ENCODE measurements around the gene PPP1R10. TPM values are rescaled to one million over a fixed set of nuclear protein-coding genes. Genes with fewer than 3 reads are reported as not detected.

Gene PPP1R10
- total RNA-seq, 1 experiment from 2014 or later: 123 TPM

- no peaks in the 10 kb centered on the region for H3K9me3 ChIP-seq (ENCODE audit: control insufficient read depth, low read depth, low read length)
- H3K36me3 Mint-ChIP-seq (ENCODE audit: insufficient read depth in 1 of 3, low read depth in 3 of 3): peaks cover 60 to 94% (median 82%) of the 10 kb centered on the region in 3 experiments; a peak in 6 of 7 replicates
- no peak overlapping the region for H4K8ac ChIP-seq (replicated peaks; ENCODE audit: insufficient read length, low read depth, low read length)
- H3K27ac Mint-ChIP-seq: no peak overlapping the region
- H2AK5ac ChIP-seq (ENCODE audit: insufficient read length, low read length): no peak overlapping the region
- H2AFZ ChIP-seq (ENCODE audit: low read length): no peak overlapping the region
- H4K5ac ChIP-seq (ENCODE audit: insufficient read length, low read depth, low read length): no peak overlapping the region
- no peak overlapping the region for H3K4ac ChIP-seq (ENCODE audit: low read depth, low read length)
- no CpG with 5 or more reads among the region's 15 CpGs for WGBS (ENCODE audit: extremely low coverage, insufficient read length, low lambda C conversion rate)
- peak overlapping the region; percentile 92 for H3K56ac ChIP-seq (ENCODE audit: insufficient read length, low read depth, low read length)
- no peak overlapping the region for H2BK5ac ChIP-seq (ENCODE audit: insufficient read length, low read length)
- no peak overlapping the region for H2BK120ac ChIP-seq (ENCODE audit: low read depth, low read length, poor library complexity, severe bottlenecking)
- no peak overlapping the region for H2BK15ac ChIP-seq (ENCODE audit: low read depth, low read length)
- H3K4me3 Mint-ChIP-seq: no peak overlapping the region
- H3K14ac ChIP-seq (ENCODE audit: insufficient read depth, low read length): no peak overlapping the region; the same call in 1 of the 2 replicates
- no peak overlapping the region for H3K23ac ChIP-seq (ENCODE audit: insufficient read length, low read depth, low read length)
- H2BK20ac ChIP-seq (ENCODE audit: low read depth, low read length, poor library complexity, severe bottlenecking): no peak overlapping the region
- H4K91ac ChIP-seq (ENCODE audit: insufficient read length, low read depth, low read length): no peak overlapping the region
- no peaks in the 10 kb centered on the region for H3K9me3 Mint-ChIP-seq
- no peak overlapping the region for H3K18ac ChIP-seq (ENCODE audit: insufficient read length, low read depth, low read length)
- no peaks in the 10 kb centered on the region; the same call in 1 of the 2 replicates for H3K79me2 ChIP-seq (ENCODE audit: insufficient read depth, low read length)
- no peak overlapping the region for H2BK12ac ChIP-seq (ENCODE audit: insufficient read length, low read depth, low read length)
- peaks cover 5% of the 10 kb centered on the region for H3K79me1 ChIP-seq (ENCODE audit: insufficient read depth, low read depth, low read length, poor library complexity, severe bottlenecking)
- no peaks in the 10 kb centered on the region for H3K4me1 ChIP-seq (ENCODE audit: insufficient read depth, low read length)
- H3K27ac ChIP-seq (ENCODE audit: insufficient read length, low read depth, low read length): no peak overlapping the region
- no peak for DNase-seq
- no peak overlapping the region for H3T11ph ChIP-seq (ENCODE audit: low read length)
- H3K23me2 ChIP-seq (ENCODE audit: insufficient read length, low read depth, low read length, poor library complexity, severe bottlenecking): no peaks in the 10 kb centered on the region
- no peak for TF ChIP-seq CTCF (conservative IDR thresholded peaks at IDR 0.05)
- no peaks in the 10 kb centered on the region for H3K4me1 Mint-ChIP-seq
- no peak overlapping the region for H3K4me2 ChIP-seq (ENCODE audit: insufficient read depth, insufficient read length, low read length)
- no peaks in the 10 kb centered on the region for H4K20me1 ChIP-seq (ENCODE audit: control insufficient read depth, insufficient read depth, insufficient read length)
- no peaks in the 10 kb centered on the region for H3K27me3 Mint-ChIP-seq (ENCODE audit: low read depth)
- no peak overlapping the region for H3K9ac ChIP-seq (ENCODE audit: extremely low read depth, insufficient read length, low read length)
- no peaks in the 10 kb centered on the region for H3K27me3 ChIP-seq (ENCODE audit: insufficient read depth, low read length)
Observed at GRCh38 chr6:30589754-30590358, 27.2 kb downstream of the PPP1R10 start.

Measured in H9 (cell line).